Glomerular endothelial cell (primary cell): ENCODE results near the gene ELFN2. TPM values are rescaled to one million over a fixed set of nuclear protein-coding genes. Genes with fewer than 3 reads are reported as not detected.

Source experiments
- DNase-seq: peaks from one replicate; pipeline ENCODE4 v3.0.0-alpha.2; 2011; ENCODE audit warnings: low read depth, low spot score; ENCODE audit errors: extremely low read depth
- total RNA-seq: library from RNA; depleted of rRNA; stranded (reverse); fragments of >200 nt; gene quantifications from 2 replicates; pipeline ENCODE4 v1.2.3, GENCODE V29; 2015

The ELFN2 gene
- total RNA-seq, 1 donor from 2014 or later: 3.2 TPM

DNA sequence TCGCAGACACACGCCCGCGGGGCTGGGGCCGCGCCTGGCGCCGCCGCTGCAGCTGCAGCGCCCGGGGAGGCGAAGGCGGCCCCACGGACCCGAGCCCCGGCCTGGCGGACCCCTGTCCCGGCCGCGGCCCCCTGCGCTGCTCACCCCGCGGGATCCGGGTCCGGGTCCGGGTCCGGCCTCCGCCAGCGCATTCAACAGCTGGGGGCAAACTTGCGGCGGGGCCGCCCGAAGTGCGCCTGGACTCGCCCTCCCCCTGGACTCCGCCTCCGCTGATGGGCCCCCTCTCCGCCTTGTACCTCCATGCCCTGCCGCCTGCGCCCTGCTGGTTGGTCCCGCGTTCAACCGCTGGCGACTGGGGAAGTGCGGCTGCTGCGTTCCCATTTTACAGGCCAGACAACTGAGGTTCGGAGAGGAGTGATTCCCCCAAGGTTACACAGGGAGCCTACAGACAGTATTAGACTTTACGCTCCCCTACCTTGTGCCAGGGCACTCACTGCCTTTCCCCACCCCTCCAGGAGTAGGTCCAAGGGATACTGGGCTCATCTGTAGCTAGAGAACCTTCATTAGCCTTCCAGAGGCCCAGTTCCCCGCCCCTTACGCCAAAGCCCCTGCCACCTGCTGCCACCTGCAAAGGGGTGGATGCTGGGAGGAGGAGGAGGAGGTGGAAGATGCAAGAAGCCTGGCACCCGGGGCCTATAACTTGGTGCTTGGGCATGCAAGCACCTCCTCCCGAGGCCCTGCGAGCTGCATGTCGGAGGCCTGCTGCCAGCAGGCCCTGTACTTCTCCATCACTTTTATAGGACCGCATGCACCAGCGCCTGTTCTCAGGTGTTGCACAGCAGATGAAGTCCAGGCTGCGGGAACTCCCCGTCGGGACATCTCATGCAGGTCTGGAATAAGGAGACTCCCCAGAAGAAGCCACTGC lies 694 bp upstream of the ELFN2 start:
- DNase-seq: no peak

DNA sequence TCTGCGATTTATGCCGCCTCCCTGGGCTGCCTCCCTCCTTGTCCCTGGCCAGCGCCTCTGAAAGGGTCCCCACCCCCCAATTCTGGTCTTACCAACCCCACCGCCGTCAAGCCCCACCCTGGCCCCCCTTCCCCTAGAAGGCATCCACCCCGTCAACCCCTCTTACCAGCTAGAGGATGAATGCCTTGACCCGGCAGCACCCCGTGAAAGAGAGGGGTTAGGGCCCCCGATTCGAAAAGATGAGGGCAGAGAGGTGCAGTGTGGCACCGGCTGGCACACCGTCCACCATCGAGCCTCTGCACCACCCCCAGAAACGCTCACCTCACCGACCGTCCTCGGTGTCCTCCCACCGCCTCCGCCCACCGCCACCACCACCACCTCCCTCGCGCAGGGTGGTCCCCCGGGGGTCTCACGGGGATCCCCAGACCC lies 559 bp downstream of the ELFN2 start:
- DNase-seq: no peak

DNA sequence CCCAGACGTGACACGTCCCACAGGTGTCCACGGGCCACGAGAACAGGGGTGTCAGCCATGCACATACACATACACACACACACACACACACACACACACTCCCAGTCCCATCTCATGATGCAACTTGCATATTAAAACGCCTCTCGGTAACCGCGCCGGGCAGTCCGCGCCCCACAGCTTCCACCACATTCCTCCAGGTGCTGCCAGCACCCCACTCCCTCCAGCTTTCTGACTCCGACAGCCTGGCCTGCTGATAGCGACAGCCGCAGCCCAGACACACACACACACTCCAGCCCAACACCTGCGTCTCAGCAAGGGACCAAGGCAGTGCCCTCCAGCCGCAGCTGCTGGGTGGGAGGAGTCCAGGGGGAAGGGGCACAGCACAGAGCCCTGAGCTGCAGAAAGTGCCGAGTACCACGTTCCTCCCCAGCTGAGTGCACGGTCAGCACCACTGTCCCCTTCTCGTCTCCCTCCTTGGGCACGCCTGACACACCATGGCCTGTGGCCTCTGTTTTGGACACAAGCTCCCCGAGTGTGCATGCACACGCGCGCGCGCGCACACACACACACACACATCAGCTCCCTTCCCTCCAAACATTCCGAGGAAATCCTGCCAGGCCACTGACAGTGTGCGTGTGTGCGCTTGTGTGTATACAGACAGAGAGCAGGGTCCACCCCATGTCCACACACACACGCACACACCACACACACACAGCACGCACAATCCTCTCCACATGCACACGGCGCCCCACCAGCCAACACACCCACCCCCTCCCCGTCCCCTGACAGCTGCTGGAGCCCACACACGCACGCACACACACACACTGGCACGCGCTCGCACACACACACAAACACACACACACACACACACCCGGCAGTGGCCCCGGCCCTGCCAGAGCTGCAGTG lies 1.2 kb downstream of the ELFN2 start:
- no peak for DNase-seq

DNA sequence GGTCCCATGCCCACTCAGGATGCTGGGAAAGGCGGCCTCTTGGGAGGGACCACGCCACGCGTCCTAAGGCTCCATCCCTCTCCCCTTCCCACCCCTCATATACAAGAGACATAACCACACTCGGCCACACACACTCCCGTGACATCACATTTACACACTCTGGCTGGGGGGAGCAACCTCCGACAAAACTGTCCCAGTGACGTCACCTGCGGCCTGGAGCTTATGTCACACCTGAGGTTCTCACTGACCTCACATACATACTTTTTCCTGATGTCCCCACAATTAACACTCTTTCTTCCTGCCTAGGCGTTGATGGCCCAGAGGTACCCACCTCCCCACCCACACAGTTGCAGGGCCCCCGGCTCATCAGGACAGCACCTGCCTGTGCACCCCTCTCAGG lies 1.9 kb downstream of the ELFN2 start:
- no peak for DNase-seq

DNA sequence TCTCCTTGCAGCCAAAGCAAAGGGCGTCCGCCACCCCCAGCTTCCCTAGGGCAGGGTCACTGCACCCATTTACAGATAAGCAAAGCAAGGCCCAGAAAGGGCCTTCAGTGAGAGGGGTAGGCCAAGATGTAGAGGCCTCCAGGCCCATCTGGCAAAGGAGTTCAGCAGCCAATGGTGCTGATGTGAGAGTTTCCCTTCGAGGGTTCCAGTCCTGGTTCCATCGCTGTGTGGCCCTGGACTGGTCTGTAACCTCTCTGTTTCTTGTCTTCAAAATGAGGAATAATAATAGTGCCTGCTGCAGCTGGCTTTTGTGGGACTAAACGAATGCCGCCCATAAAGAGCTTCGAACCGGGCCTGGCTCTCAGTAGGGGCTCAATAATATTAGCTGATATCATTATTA lies 4.0 kb downstream of the ELFN2 start:
- no peak for DNase-seq

GRCh38 chr22:37421468-37421877 lies 5.8 kb downstream of the ELFN2 start:
- DNase-seq: no peak

DNA sequence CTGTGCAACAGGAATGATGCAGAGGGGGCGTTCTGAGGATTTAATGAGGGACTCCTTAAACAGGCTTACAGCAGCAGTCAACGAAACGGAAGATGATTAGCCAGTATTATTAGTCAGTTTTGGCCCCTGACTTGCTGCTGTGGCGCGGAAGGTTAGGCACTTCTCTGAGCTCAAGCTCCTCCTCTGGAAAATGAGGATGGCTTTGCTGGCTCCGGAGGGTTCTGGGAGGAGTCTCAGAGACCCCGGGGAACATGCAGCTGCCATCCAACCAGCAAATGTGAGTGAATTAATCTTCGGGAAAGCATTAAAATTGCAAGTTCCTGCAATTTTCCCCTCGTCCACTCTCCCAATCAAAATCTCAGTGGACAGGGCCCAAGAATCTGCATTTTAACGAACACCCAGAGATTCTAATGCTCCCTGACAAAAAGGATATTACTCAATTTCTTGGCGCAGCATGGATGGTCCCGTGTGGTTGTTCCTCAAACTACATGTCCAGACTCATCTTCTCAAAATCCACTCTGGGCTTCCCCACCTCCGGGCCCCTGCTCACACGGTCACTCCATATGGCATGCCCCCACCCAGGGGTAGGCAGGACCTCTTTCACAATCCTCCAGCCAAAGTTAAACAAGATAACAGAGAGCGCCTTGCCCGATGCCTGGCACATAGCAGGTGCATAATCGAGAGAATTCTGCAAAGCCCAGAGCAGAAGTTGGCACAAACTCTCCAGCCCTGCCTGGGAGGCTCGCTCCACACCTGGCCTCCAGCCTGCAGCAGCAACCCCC lies 6.4 kb downstream of the ELFN2 start:
- DNase-seq: no peak

GRCh38 chr22:37419969-37420685 lies 7.2 kb downstream of the ELFN2 start:
- no peak for DNase-seq

DNA sequence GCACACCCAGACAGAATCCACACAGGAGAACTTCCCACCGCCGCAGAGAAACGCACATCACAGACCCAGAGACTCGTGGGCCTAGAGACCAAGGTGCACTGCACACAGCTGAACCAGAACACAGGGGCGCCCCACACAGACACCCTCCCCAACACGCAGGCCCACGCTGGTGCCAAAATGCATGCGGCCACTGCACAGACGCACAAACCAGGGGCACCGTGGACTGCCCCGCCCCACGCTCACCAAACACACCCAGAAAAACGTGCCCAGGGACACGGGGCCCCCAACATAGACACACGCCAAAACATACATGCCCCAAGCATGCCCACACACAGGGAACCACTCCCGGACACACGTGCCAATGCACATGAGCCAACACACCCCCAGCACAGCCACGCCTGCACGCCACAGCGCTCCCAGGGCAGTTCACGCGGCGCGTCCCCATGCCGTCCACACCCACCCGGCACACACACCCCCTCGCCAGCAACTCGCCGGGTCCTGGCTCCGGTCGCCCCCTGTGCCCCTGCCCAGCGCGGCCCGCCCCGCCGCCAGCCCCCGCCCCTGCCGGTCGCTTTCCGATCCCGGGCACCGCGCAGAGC lies 7.8 kb downstream of the ELFN2 start:
- no peak for DNase-seq

DNA sequence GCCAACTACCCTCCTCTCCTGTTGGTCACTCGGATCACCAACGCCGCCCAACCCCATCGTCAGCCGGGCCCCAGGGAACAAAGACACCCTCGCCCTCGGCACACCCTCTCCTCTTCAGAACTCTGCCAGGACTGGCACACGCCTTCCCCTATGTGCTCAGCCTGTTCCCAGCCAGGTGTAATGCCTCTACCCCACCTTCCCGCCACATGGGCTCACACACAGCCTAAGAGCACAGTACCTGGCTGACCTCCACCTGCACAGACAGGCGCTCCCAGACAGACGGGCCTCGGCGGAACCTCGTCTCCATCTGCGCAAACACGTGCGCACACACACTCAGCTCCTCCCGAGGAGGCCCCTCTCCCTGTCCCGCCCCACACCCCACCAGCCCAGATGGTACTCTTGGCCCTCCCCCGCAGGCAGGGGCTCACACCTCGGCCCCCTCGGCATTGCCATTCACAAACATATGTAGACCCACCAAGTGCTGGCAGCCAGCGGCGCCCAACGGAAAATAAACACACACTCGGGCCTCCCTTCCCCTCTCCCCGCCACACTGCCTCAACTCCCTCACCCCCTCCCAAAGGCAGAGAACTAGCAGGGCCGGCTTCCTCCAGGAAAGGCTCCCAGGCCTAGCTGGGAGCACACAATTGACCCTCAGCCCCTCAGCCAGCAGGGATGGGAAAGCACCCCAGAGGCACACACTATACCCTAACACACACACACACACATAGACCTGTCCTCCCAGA lies 8.5 kb downstream of the ELFN2 start:
- no peak for DNase-seq

DNA sequence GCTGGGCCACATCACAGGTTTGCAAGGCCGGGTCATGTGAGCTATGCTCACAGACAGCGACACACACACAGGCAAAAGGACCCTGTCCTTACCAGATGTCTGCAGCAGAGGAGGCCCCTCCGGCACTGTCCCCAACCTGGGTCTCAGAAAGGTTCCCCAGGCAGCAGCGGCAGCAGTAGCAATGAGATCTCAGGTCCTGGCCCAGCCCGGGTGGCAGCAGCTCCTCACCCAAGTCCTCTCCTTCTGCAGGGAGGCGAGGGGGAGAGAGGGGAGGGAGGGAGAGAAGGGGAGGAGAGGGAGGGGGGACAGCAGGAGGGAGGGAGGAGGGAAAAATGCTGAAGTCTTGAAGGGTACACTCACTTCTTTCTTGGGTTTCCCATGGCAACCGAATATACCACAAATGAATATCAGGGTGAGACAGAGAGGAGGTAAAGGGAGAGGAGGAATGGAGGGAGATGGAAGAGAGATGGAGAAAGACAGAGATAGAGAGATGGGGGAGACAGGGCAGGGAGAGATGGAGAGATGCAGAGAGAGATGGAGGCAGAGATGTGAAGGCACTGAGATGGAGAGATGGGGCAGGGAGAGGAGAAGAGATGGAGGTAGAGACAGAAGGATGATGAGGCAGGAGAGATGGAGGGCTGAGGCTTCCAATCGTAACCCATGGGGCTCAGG lies 9.5 kb downstream of the ELFN2 start:
- no peak for DNase-seq

- DNase-seq: no peak
Measured at GRCh38 chr22:37417264-37417663, 10.0 kb downstream of the ELFN2 start.

GRCh38 chr22:37416827-37417226 lies 10.5 kb downstream of the ELFN2 start:
- DNase-seq: no peak

DNA sequence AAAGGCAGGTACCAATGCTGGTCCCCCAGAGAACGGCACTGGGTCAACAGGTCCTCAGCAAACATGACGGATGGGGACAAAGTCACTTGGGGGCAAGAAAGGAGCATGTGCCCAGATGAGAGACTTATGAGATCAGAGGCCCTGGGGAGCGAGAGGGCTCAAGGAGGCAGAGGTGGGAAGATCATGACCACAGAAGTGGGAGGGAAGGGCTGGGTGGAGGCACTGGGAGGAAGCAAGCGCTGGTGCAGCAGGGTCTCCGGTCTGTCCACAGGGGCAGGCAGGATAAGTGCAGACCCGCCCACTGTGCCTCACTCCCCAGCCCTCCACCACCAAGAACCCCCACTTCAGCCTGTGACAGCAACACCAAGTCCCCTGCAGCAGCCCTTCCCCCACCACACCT lies 10.9 kb downstream of the ELFN2 start:
- no peak for DNase-seq

DNA sequence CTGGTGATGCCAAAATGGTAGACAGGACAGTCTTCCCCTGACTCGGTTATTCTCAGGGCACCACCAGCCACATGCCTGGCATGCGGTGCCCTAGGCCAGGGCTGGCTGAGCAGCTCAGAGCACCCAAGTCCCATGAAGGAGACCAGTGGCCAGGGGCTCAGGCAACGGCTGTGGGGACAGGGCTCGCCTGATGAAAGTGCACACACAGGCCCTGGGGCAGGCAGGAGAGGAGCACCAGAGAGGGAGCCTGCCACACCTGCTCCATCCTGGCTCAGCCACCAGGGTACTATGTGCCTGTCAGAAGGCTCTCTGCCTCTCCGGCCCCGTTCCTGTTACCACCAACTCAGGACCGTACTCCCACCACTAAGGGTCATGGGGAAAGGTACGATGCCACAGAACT lies 12.1 kb downstream of the ELFN2 start:
- no peak for DNase-seq

DNA sequence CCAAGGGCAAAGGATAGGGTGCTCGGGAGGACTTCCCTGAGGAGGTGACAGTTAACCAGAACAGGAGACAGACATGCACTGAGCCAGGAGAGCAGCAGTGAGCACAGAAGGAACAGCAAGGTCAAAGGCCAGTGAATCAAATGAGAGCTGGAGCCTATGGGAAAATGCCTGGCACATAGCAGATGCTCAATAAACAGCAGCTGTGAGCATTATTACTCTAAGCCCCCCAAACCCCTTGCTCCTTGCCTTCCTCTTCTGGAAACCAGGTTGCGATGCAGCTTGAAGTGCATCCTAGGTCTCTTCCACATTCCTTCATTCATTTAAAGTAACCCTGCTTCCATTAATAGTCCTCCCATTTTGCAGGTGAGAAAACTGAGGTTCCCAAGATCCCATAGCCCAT lies 13.0 kb downstream of the ELFN2 start:
- no peak for DNase-seq

GRCh38 chr22:37413546-37413945 lies 13.7 kb downstream of the ELFN2 start:
- no peak for DNase-seq

DNA sequence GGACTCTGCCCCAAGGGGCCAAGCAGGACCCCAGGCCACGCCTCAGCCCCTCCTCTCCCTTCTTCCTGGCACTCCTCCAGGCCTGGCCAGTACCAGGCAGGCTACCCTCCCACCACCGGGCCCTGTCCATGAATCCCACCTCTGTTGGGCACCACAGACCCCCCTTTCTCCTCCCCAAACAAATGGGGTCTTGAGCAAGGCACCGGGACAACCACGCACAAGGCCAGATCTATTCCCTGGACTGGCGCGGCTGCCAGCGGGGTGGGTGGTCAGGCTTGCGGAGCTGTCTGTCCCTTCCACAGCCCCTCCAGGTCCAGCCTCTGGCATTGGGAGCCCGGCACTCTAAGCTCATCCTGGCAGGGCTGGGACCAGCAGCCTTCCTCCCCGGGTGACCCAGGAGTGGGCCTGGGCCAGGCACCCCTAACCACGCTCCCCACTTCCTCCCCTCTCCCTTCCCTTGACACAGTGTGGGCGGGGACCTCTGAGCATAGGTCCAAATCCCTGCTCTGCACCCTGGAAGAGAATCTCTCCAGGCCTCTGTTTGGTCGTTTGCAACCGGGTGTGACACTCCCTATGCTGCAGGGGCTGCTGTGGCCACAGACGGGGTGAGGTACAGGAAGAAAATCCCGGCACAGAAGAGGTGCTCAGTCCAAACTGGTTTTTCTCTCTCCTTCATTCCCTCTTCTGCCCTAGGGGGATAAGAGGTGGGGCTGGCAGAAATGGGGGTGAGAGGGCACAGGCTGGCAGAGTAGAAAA lies 14.6 kb downstream of the ELFN2 start:
- DNase-seq: no peak
